GM18526 (cell line): ENCODE data around the gene CDKN2B.

ENCODE experiments used
- POLR2A ChIP-seq: IDR thresholded peaks from 3 replicates; pipeline ENCODE4 v1.6.1; 2011; ENCODE audit not compliant: insufficient read length; ENCODE audit errors: extremely low read depth

The CDKN2B gene

GRCh38 chr9:22040760-22041159 is 31.7 kb upstream of the CDKN2B start:
- no peak for TF ChIP-seq POLR2A

- no peak for TF ChIP-seq POLR2A
Measured at GRCh38 chr9:22039258-22039657, 30.2 kb upstream of the CDKN2B start.

- TF ChIP-seq POLR2A = no peak
Measured at GRCh38 chr9:22037954-22038690, 29.0 kb upstream of the CDKN2B start.

- TF ChIP-seq POLR2A = no peak
Measured at GRCh38 chr9:22036866-22037626, 27.9 kb upstream of the CDKN2B start.

GRCh38 chr9:22035591-22036011 is 26.5 kb upstream of the CDKN2B start:
- no peak for TF ChIP-seq POLR2A

GRCh38 chr9:22033012-22033630 is 24.0 kb upstream of the CDKN2B start:
- TF ChIP-seq POLR2A = no peak

- no peak for TF ChIP-seq POLR2A
Measured at GRCh38 chr9:22031655-22032411, 22.7 kb upstream of the CDKN2B start.

- no peak for TF ChIP-seq POLR2A
Measured at GRCh38 chr9:22030101-22030598, 21.0 kb upstream of the CDKN2B start.

- TF ChIP-seq POLR2A = no peak
Measured at GRCh38 chr9:22029231-22029630, 20.1 kb upstream of the CDKN2B start.

GRCh38 chr9:22028394-22028793 is 19.3 kb upstream of the CDKN2B start:
- TF ChIP-seq POLR2A = no peak

- no peak for TF ChIP-seq POLR2A
Measured at GRCh38 chr9:22026696-22027095, 17.6 kb upstream of the CDKN2B start.

GRCh38 chr9:22022396-22022795 is 13.3 kb upstream of the CDKN2B start:
- TF ChIP-seq POLR2A = no peak

GRCh38 chr9:22010866-22011625 is 1.9 kb upstream of the CDKN2B start:
- no peak for TF ChIP-seq POLR2A

- no peak for TF ChIP-seq POLR2A
Measured at GRCh38 chr9:22009506-22009867, 382 bp upstream of the CDKN2B start.

- no peak for TF ChIP-seq POLR2A
Measured at GRCh38 chr9:22008384-22008716, 755 bp downstream of the CDKN2B start.
